ENCODE results near the gene TNFAIP8L3. TPM values are rescaled to one million over a fixed set of nuclear protein-coding genes. Genes with fewer than 3 reads are reported as not detected.

The TNFAIP8L3 gene
- total RNA-seq, 1 donor from 2014 or later: not detected

DNA sequence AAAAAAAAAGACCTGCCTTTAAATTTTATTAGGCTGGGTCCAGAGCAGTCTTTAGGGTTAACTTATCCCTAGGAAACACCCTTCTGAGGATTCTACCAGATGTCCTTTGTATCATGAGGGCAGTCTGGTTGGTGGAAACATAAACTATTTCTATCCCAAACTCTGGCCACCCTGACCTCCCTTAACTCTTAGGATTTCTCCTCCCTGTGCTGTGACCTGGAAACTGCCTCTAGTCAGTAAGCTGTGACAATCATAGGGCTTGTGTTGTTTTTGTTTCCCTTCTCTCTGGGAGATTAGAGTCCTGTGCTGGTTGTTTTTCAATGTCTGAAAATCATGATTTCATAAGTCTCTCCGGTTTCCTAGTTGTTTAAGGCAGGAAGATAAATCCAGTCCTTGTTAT is 78.1 kb downstream of the TNFAIP8L3 start:
- Mint-ChIP-seq H3K27me3 (ENCODE audit: insufficient read depth, low read depth) (no peaks in the 10 kb centered on the region), H3K36me3 (no peaks in the 10 kb centered on the region), H3K4me1 (no peaks in the 10 kb centered on the region), H3K9me3 (peaks cover 9% of the 10 kb centered on the region), H3K27ac (no peak overlapping the region), H3K4me3 (no peak overlapping the region)
- Histone ChIP-seq H3K9ac (no peak overlapping the region), H3K9me3 (ENCODE audit: low read depth) (no peaks in the 10 kb centered on the region), H2AFZ (replicated peaks) (no peak overlapping the region), H3F3A (ENCODE audit: low read depth) (no peaks in the 10 kb centered on the region), H3K4me3 (no peak overlapping the region), H3K27ac (no peak overlapping the region), H3K36me3 (no peaks in the 10 kb centered on the region), H3K79me2 (ENCODE audit: low read depth) (no peaks in the 10 kb centered on the region), H3K27me3 (no peaks in the 10 kb centered on the region), H3K4me1 (no peaks in the 10 kb centered on the region), H4K20me1 (ENCODE audit: low read depth) (no peaks in the 10 kb centered on the region), H3K4me2 (no peak overlapping the region)
- TF ChIP-seq, protein P1, sequence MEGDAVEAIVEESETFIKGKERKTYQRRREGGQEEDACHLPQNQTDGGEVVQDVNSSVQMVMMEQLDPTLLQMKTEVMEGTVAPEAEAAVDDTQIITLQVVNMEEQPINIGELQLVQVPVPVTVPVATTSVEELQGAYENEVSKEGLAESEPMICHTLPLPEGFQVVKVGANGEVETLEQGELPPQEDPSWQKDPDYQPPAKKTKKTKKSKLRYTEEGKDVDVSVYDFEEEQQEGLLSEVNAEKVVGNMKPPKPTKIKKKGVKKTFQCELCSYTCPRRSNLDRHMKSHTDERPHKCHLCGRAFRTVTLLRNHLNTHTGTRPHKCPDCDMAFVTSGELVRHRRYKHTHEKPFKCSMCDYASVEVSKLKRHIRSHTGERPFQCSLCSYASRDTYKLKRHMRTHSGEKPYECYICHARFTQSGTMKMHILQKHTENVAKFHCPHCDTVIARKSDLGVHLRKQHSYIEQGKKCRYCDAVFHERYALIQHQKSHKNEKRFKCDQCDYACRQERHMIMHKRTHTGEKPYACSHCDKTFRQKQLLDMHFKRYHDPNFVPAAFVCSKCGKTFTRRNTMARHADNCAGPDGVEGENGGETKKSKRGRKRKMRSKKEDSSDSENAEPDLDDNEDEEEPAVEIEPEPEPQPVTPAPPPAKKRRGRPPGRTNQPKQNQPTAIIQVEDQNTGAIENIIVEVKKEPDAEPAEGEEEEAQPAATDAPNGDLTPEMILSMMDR (IDR thresholded peaks at IDR 0.05): no peak
- TF ChIP-seq EZH2 (IDR thresholded peaks at IDR 0.05) (no peak), EZH2phosphoT487 (IDR thresholded peaks at IDR 0.05) (no peak)
- no peak for DNase-seq (ENCODE audit: low spot score)

DNA sequence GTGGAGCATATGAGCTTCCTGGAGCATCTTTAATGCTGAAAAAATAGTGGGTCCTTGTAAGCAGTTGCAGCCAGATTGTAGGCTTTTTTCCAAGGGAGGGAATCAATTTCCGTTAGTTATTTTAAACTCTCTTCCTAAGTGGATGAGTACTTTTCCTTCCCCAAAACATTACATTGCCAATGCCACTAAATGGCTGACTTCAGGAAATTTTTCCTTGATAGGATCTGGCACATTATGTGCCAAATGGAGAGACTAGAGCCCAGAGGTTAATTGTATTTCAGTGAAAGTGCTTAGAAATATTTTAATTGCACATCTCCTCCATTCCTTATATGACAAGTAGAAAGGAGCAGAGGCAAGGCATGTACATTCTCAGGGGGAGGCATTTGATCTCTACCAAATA is 83.5 kb downstream of the TNFAIP8L3 start:
- H3K4me2 ChIP-seq: no peak overlapping the region
- H4K20me1 ChIP-seq (ENCODE audit: low read depth): no peaks in the 10 kb centered on the region
- Mint-ChIP-seq H3K9me3 (peaks cover 11% of the 10 kb centered on the region), H3K36me3 (peaks cover 12% of the 10 kb centered on the region), H3K4me3 (no peak overlapping the region), H3K27me3 (ENCODE audit: insufficient read depth, low read depth) (peaks cover 2% of the 10 kb centered on the region), H3K4me1 (no peaks in the 10 kb centered on the region), H3K27ac (no peak overlapping the region)
- H3K9ac ChIP-seq: no peak overlapping the region
- H3K9me3 ChIP-seq (ENCODE audit: low read depth): no peaks in the 10 kb centered on the region
- no peaks in the 10 kb centered on the region for H3K27me3 ChIP-seq
- no peak overlapping the region for H3K4me3 ChIP-seq
- no peak overlapping the region for H2AFZ ChIP-seq (replicated peaks)
- H3F3A ChIP-seq (ENCODE audit: low read depth): no peaks in the 10 kb centered on the region
- no peak overlapping the region for H3K27ac ChIP-seq
- H3K79me2 ChIP-seq (ENCODE audit: low read depth): no peaks in the 10 kb centered on the region
- no peaks in the 10 kb centered on the region for H3K4me1 ChIP-seq
- TF ChIP-seq EZH2 (IDR thresholded peaks at IDR 0.05): no peak
- TF ChIP-seq EZH2phosphoT487 (IDR thresholded peaks at IDR 0.05): no peak
- TF ChIP-seq, protein P1 (IDR thresholded peaks at IDR 0.05): no peak
- DNase-seq (ENCODE audit: low spot score): no peak
- H3K36me3 ChIP-seq: no peaks in the 10 kb centered on the region

GRCh38 chr15:51007131-51007666 is 87.5 kb downstream of the TNFAIP8L3 start:
- Histone ChIP-seq H3K9me3 (ENCODE audit: low read depth) (no peaks in the 10 kb centered on the region), H3K27ac (no peak overlapping the region), H3F3A (ENCODE audit: low read depth) (no peaks in the 10 kb centered on the region), H3K9ac (no peak overlapping the region), H3K4me1 (no peaks in the 10 kb centered on the region), H4K20me1 (ENCODE audit: low read depth) (no peaks in the 10 kb centered on the region), H3K4me2 (no peak overlapping the region), H3K36me3 (no peaks in the 10 kb centered on the region), H3K4me3 (no peak overlapping the region), H3K27me3 (no peaks in the 10 kb centered on the region), H2AFZ (replicated peaks) (no peak overlapping the region), H3K79me2 (ENCODE audit: low read depth) (no peaks in the 10 kb centered on the region)
- H3K9me3 Mint-ChIP-seq: peaks cover 11% of the 10 kb centered on the region
- peaks cover 2% of the 10 kb centered on the region for H3K27me3 Mint-ChIP-seq (ENCODE audit: insufficient read depth, low read depth)
- no peak overlapping the region for H3K27ac Mint-ChIP-seq
- no peak for DNase-seq (ENCODE audit: low spot score)
- TF ChIP-seq EZH2phosphoT487 (IDR thresholded peaks at IDR 0.05) (no peak), EZH2 (IDR thresholded peaks at IDR 0.05) (no peak)
- TF ChIP-seq, protein P1 (IDR thresholded peaks at IDR 0.05): no peak
- peaks cover 4% of the 10 kb centered on the region for H3K4me1 Mint-ChIP-seq
- no peak overlapping the region for H3K4me3 Mint-ChIP-seq
- peaks cover 15% of the 10 kb centered on the region for H3K36me3 Mint-ChIP-seq

Other genes starting within 250 kb of the TNFAIP8L3 start
- 10.9 and 14.0 TPM in 2 replicates for gene AP4E1, start 186.2 kb downstream of the TNFAIP8L3 start, total RNA-seq (ENCODE audit: low replicate concordance)
- gene CYP19A1, start 243.7 kb upstream of the TNFAIP8L3 start, total RNA-seq (ENCODE audit: low replicate concordance): not detected in 2 replicates
- gene GLDN, start 246.7 kb upstream of the TNFAIP8L3 start, total RNA-seq (ENCODE audit: low replicate concordance): 2.4 and 5.3 TPM in 2 replicates

Data from neural progenitor cell (in vitro differentiated cells).